ENCODE measurements around the gene ABCA4. TPM values are rescaled to one million over a fixed set of nuclear protein-coding genes. Genes with fewer than 3 reads are reported as not detected.

The ABCA4 gene
- total and polyA plus RNA-seq, 2 of the 8 experiments (the other 6 are each of a cell fraction or from before 2014, with no cell fraction given) = 0.06 TPM; not detected in 1

GRCh38 chr1:94113589-94114226 is 7.2 kb downstream of the ABCA4 start (continued):
- TF ChIP-seq, protein P1, sequence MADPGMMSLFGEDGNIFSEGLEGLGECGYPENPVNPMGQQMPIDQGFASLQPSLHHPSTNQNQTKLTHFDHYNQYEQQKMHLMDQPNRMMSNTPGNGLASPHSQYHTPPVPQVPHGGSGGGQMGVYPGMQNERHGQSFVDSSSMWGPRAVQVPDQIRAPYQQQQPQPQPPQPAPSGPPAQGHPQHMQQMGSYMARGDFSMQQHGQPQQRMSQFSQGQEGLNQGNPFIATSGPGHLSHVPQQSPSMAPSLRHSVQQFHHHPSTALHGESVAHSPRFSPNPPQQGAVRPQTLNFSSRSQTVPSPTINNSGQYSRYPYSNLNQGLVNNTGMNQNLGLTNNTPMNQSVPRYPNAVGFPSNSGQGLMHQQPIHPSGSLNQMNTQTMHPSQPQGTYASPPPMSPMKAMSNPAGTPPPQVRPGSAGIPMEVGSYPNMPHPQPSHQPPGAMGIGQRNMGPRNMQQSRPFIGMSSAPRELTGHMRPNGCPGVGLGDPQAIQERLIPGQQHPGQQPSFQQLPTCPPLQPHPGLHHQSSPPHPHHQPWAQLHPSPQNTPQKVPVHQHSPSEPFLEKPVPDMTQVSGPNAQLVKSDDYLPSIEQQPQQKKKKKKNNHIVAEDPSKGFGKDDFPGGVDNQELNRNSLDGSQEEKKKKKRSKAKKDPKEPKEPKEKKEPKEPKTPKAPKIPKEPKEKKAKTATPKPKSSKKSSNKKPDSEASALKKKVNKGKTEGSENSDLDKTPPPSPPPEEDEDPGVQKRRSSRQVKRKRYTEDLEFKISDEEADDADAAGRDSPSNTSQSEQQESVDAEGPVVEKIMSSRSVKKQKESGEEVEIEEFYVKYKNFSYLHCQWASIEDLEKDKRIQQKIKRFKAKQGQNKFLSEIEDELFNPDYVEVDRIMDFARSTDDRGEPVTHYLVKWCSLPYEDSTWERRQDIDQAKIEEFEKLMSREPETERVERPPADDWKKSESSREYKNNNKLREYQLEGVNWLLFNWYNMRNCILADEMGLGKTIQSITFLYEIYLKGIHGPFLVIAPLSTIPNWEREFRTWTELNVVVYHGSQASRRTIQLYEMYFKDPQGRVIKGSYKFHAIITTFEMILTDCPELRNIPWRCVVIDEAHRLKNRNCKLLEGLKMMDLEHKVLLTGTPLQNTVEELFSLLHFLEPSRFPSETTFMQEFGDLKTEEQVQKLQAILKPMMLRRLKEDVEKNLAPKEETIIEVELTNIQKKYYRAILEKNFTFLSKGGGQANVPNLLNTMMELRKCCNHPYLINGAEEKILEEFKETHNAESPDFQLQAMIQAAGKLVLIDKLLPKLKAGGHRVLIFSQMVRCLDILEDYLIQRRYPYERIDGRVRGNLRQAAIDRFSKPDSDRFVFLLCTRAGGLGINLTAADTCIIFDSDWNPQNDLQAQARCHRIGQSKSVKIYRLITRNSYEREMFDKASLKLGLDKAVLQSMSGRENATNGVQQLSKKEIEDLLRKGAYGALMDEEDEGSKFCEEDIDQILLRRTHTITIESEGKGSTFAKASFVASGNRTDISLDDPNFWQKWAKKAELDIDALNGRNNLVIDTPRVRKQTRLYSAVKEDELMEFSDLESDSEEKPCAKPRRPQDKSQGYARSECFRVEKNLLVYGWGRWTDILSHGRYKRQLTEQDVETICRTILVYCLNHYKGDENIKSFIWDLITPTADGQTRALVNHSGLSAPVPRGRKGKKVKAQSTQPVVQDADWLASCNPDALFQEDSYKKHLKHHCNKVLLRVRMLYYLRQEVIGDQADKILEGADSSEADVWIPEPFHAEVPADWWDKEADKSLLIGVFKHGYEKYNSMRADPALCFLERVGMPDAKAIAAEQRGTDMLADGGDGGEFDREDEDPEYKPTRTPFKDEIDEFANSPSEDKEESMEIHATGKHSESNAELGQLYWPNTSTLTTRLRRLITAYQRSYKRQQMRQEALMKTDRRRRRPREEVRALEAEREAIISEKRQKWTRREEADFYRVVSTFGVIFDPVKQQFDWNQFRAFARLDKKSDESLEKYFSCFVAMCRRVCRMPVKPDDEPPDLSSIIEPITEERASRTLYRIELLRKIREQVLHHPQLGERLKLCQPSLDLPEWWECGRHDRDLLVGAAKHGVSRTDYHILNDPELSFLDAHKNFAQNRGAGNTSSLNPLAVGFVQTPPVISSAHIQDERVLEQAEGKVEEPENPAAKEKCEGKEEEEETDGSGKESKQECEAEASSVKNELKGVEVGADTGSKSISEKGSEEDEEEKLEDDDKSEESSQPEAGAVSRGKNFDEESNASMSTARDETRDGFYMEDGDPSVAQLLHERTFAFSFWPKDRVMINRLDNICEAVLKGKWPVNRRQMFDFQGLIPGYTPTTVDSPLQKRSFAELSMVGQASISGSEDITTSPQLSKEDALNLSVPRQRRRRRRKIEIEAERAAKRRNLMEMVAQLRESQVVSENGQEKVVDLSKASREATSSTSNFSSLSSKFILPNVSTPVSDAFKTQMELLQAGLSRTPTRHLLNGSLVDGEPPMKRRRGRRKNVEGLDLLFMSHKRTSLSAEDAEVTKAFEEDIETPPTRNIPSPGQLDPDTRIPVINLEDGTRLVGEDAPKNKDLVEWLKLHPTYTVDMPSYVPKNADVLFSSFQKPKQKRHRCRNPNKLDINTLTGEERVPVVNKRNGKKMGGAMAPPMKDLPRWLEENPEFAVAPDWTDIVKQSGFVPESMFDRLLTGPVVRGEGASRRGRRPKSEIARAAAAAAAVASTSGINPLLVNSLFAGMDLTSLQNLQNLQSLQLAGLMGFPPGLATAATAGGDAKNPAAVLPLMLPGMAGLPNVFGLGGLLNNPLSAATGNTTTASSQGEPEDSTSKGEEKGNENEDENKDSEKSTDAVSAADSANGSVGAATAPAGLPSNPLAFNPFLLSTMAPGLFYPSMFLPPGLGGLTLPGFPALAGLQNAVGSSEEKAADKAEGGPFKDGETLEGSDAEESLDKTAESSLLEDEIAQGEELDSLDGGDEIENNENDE (IDR thresholded peaks at IDR 0.05; ENCODE audit: insufficient replicate concordance, low read length) = peak; percentile 52
- no peak for TF ChIP-seq RXRA (IDR thresholded peaks at IDR 0.05; ENCODE audit: insufficient read depth, low read depth, low read length)
